Measurements from ENCODE around the gene ARHGEF16. TPM values are rescaled to one million over a fixed set of nuclear protein-coding genes. Genes with fewer than 3 reads are reported as not detected.

Gene ARHGEF16
- total RNA-seq, 1 experiment from 2014 or later: not detected

- DNase-seq (ENCODE audit: low read depth): no peak
Observed at GRCh38 chr1:3456964-3457909, 2.8 kb downstream of the ARHGEF16 start.

DNA sequence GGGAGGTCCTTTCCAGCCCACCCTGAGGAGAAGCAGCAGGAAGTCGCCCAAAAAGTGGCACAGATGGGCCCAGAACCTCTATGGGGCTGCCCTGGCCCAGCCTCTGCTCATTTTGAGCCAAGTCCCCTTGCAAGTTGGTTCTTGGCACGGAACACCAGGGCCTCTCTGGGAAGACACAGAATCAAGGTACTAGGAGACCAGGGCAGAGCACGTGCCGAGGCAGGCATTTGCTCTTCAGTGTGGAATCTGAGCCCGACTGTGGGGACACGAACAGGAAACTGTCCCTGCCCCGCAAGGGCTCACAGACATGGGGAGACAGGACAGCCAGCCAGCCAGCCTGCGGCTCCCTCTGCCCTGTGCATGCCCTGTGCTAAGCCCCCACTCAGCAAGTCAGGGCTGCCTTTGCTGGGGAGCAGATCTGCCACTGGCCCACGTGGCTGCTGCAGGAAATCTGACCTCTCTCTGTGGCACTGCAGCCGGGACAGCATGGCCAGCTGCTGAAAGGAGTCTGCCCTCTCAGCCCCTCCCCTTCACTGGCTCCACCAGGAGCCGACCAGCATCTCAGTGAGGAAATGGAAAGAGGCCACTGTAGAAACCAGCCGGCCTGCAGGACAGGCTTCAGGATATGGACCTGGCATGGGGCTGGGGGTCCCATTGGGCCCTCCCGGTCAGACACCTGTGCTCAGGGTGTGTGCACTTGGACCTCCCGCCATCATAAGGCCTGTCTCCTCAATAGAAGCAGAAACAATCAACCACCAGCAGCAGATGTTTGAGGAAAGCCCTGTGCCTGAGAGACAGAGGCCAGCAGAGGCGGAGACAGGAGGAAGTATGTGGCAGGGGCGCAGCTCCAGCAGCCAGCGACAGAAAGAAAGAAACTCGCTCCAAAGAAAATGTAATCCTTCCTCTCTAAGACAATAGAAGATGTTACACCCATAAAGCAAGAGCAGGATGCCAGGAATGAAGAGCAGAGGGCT, 3.7 kb downstream of the ARHGEF16 start:
- no peak for DNase-seq (ENCODE audit: low read depth)

GRCh38 chr1:3459051-3459908, 4.8 kb downstream of the ARHGEF16 start:
- DNase-seq (ENCODE audit: low read depth): no peak

- no peak for DNase-seq (ENCODE audit: low read depth)
Observed at GRCh38 chr1:3459940-3460671, 5.6 kb downstream of the ARHGEF16 start.

DNA sequence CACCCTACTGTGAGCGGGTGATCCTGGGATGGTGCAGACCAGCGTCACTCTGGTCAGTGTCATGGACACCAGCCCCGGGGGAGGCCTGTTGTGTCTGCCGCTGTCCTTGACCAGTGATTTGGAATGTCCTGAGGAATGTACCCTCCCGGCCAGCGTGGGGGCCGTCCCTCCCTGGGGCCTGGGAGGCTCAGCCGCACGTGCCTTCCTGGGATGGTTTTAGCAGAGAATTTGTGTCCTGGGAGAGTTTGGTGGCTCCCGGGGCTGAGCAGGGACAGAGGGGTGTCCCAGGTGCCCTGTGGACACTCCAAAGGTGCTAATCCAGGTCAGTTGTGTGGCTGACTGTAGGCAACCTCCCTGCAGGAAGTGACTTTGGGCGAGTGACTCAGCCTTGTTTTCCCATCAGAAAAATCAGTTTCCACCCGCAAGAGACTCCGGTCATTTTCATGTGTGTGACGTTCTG, 6.2 kb downstream of the ARHGEF16 start:
- no peak for DNase-seq (ENCODE audit: low read depth)

- DNase-seq (ENCODE audit: low read depth): no peak
Observed at GRCh38 chr1:3461238-3461933, 6.9 kb downstream of the ARHGEF16 start.

- no peak for DNase-seq (ENCODE audit: low read depth)
Observed at GRCh38 chr1:3461934-3462275, 7.4 kb downstream of the ARHGEF16 start.

GRCh38 chr1:3462356-3463012, 8.0 kb downstream of the ARHGEF16 start:
- no peak for DNase-seq (ENCODE audit: low read depth)

- no peak for DNase-seq (ENCODE audit: low read depth)
Observed at GRCh38 chr1:3463013-3463385, 8.5 kb downstream of the ARHGEF16 start.

GRCh38 chr1:3463408-3463863, 9.0 kb downstream of the ARHGEF16 start:
- no peak for DNase-seq (ENCODE audit: low read depth)

DNA sequence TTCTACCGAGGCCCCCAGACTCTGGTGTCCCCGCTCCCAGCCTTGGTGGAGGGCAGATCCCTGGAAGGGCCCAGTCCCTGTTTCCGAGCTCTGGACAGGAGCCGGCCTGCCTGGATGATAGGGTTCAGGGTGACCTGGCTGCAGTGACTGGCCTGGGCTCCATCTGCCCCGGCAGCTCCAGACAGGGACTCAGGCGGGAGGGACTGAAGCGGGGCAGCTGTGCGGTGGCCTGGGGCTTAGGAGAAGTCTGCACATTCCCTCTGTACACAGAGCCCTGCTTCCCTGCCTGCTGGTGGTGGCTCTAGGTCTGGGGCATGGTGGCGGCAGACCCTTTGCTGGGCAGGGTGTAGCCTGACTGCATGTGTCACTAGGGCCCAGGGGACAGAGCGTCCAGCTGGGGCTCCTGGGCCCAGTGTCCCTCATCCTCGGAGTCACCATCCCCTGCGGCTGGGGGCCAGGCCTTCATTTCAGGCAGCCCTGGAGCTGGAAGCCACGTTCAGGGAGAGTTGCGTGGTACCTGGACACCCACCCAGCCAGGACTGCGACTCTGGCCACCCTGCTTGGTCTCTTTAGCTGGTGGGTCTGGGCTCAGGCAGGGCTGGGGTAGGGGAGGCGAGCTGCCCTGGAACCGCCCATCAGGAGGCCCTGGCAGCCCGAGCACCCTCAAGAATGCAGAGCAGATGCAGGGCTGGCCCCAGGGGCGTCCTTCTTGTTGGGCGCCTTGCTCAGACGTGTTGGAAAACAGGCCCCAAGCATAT, 9.6 kb downstream of the ARHGEF16 start:
- no peak for DNase-seq (ENCODE audit: low read depth)

DNA sequence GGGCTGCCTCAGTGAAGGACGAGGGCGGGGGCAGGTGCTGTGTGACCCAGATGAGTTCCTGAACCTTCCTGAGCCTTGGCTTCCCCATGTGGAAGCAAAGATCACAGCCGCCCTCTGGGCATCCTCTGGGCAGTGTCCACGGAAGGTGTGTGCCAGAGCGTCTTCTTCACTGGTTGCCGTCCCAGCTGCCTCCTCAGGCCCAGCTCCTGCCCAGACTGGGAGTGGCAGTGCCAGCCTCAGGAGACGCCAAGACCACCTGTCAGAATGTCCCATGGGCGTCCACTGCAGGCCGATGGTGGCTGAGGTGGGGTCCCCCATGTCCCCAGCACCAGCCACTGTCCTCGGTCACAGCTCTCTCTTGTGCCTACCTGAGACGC, 10.2 kb downstream of the ARHGEF16 start:
- no peak for DNase-seq (ENCODE audit: low read depth)

- DNase-seq (ENCODE audit: low read depth): no peak
Observed at GRCh38 chr1:3465091-3465934, 10.8 kb downstream of the ARHGEF16 start.

DNA sequence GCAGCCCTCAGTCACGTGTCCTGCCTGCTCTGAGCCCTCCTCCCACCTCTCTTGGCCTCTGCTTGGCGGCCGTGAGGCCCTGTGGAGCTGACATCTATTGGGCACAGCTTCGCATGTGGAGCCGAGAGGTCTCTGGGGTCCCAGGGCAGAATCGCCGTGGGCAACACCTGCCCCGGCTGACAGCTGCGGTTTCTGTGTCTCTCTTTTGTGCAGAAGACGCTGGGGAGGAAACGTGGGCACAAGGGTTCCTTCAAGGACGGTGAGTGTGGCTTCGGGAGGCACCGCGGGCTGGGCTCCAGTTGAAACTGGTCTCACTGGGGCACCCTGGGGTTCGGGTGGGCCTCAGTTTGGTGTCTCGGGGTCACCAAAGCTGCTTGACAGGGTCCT, 11.5 kb downstream of the ARHGEF16 start:
- DNase-seq (ENCODE audit: low read depth): no peak

- DNase-seq (ENCODE audit: low read depth): no peak
Observed at GRCh38 chr1:3466366-3467075, 12.1 kb downstream of the ARHGEF16 start.

GRCh38 chr1:3467096-3468036, 12.9 kb downstream of the ARHGEF16 start:
- no peak for DNase-seq (ENCODE audit: low read depth)

Measured in RPMI7951 (cell line).